Measurements from ENCODE around the gene RYR1.

DNA sequence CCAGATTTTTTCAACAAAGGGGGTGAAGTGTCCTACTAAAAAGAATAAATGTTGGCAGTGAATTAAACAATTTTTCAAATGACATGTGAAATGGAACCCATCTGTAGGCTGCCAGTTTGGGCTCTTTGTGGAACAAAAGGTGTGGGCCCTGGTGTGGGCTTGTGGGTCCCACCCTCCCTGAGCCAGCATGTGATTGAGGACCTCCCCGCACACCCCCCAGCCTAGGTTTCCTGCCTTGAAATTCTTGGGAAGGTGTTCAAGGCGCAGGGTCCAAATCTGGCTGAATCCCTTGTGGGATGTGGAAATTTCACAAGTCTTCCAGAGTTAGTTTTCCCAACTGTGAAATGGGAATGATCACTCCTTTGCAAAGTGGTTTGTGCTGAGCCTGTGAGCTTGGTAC lies 49.7 kb upstream of the RYR1 start:
- TF ChIP-seq, protein P1, sequence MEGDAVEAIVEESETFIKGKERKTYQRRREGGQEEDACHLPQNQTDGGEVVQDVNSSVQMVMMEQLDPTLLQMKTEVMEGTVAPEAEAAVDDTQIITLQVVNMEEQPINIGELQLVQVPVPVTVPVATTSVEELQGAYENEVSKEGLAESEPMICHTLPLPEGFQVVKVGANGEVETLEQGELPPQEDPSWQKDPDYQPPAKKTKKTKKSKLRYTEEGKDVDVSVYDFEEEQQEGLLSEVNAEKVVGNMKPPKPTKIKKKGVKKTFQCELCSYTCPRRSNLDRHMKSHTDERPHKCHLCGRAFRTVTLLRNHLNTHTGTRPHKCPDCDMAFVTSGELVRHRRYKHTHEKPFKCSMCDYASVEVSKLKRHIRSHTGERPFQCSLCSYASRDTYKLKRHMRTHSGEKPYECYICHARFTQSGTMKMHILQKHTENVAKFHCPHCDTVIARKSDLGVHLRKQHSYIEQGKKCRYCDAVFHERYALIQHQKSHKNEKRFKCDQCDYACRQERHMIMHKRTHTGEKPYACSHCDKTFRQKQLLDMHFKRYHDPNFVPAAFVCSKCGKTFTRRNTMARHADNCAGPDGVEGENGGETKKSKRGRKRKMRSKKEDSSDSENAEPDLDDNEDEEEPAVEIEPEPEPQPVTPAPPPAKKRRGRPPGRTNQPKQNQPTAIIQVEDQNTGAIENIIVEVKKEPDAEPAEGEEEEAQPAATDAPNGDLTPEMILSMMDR (IDR thresholded peaks at IDR 0.05) = no peak
- no peak for TF ChIP-seq POLR2A (IDR thresholded peaks at IDR 0.05)
